ENCODE measurements around the gene TNFAIP3.

The TNFAIP3 gene

GRCh38 chr6:137903274-137903932, 36.3 kb downstream of the TNFAIP3 start:
- DNase-seq (ENCODE audit: low spot score), result no peak

DNA sequence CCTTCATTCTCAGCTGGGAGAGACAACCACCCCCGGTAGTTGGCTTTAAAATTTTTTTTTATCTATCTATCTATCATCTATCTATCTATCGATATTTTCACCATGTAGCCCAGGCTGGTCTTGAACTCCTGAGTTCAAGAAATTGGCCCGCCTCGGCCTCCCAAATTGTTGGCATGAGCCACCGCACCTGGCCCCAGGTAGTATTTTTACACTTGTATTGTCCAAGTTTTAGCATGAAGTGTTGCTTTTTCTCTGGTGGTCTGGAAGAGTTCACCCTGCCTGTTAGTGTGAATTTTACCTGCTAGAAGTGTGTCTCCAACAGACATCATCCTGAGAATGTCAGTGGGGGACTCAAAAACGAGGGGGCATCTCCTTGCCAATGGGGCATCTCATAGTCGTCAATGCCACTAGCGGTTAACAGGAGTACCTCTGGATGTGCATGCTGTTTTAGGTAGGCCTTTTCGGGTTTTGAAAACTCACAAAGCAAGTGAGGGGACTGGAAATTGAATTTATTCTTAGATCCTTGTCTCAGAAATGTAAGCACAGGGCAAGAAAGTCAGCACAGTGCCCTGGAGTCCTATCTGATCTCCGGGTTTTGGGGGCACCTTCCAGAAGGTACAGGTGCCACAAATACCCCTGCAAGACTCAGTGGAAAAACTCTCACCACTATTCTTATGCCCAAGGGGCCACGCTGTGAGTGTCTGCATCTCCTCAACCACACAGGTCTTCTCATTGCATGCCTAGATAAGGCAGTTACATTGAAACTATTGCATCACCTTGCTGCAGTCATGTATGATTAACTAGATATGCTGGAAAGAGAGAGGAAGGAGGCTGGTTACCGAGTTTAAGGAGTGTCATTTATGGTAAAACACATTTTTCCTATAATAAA, 37.1 kb downstream of the TNFAIP3 start:
- no peak for DNase-seq (ENCODE audit: low spot score)

GRCh38 chr6:137904822-137905617, 38.0 kb downstream of the TNFAIP3 start:
- no peak for DNase-seq (ENCODE audit: low spot score)

- DNase-seq (ENCODE audit: low spot score), result no peak
These were observed 39.0 kb downstream of the TNFAIP3 start for GRCh38 chr6:137906020-137906472.

- DNase-seq (ENCODE audit: low spot score), result no peak
These were observed 40.1 kb downstream of the TNFAIP3 start for GRCh38 chr6:137907170-137907569.

GRCh38 chr6:137909533-137909932, 42.5 kb downstream of the TNFAIP3 start:
- DNase-seq (ENCODE audit: low spot score), result no peak

GRCh38 chr6:137910424-137910834, 43.4 kb downstream of the TNFAIP3 start:
- peak; percentile 41 for DNase-seq (ENCODE audit: low spot score)

GRCh38 chr6:137910843-137911456, 43.9 kb downstream of the TNFAIP3 start:
- DNase-seq (ENCODE audit: low spot score), result no peak

- no peak for DNase-seq (ENCODE audit: low spot score)
These were observed 44.7 kb downstream of the TNFAIP3 start for GRCh38 chr6:137911675-137912191.

DNA sequence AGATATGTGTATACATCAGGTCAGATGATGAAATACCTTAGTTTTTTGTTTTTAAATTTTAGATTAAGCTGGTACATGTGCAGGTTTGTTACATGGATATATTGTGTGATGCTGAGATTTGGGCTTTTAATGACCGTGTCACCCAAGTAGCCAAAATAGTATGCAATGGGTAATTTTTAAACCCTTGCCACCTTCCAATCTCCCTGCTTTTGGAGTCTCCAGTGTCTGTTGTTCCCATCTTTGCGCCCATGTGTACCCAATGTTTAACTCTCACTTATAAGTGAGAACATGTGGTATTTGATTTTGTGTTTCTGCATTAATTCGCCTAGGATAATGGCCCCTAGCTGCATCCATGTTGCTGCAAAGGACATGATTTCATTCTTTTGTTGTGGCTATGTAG, 45.8 kb downstream of the TNFAIP3 start:
- DNase-seq (ENCODE audit: low spot score), result no peak

GRCh38 chr6:137913434-137913833, 46.4 kb downstream of the TNFAIP3 start:
- DNase-seq (ENCODE audit: low spot score), result no peak

DNA sequence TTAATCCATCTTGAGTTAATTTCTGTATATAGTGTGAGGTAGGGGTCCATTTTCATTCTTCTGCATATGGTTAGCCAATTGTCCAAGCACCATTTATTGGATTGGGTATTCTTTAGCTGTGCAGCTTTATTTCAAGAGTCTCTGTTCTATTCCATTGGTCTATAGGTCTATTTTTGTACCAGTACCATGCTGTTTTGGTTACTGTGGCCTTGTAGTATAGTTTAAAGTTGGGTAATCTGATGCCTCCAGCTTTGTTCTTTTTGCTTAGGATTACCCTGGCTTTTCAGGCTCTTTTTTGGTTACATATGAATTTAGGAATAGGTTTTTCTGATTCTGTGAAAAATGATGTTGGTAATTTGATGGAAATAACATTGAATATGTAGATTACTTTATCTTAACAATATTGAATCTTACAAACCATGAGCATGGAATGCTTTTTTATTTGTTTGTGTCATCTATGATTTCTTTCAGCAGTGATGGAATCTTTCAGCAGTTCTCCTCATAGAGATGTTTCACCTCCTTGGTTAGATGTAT, 47.0 kb downstream of the TNFAIP3 start:
- no peak for DNase-seq (ENCODE audit: low spot score)

DNA sequence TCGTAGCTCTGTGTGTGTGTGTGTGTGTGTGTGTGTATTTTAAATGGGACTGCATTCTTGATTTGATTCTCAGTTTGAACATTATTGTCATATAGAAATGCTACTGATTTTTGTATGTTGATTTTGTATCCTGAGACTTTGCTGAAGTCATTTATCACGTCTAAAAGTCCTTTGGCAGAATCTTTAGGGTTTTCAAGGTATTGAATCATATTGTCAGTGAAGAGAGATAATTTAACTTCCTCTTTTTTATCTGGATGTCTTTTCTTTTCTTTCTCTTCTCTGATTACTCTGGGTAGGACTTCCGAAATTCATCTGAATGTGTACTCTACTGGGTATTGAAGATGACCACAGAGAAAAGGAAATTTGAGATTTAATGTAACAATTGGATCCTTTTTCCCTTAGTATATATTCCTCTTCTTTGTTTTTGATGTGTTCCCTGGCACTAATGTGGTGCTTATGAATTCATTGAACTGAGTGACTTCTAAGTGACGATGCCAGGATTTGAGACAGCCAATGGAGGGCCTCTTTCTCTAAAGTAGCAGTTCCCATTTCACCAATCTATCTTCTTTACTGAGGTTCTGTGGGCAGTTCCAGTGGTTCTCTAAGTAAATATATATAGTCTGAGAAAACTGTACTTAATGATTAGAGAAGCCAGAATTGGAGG, 47.6 kb downstream of the TNFAIP3 start:
- no peak for DNase-seq (ENCODE audit: low spot score)

DNA sequence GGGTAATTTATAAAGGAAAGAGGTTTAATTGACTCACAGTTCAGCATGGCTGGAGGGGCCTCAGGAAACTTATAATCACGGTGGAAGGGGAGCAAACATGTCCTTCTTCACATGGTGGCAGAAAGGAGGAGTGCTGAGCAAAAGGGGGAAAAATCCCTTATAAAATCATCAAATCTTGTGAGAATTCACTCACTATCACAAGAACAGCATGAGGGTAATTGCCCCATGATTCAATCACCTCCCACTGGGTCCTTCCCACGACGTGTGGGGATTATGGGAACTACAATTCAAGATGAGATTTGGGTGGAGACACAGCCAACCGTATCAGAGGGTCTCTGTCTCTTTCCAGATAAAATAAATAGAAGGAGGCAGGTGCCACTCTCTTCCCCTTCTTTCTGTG, 48.7 kb downstream of the TNFAIP3 start:
- DNase-seq (ENCODE audit: low spot score), result no peak

DNA sequence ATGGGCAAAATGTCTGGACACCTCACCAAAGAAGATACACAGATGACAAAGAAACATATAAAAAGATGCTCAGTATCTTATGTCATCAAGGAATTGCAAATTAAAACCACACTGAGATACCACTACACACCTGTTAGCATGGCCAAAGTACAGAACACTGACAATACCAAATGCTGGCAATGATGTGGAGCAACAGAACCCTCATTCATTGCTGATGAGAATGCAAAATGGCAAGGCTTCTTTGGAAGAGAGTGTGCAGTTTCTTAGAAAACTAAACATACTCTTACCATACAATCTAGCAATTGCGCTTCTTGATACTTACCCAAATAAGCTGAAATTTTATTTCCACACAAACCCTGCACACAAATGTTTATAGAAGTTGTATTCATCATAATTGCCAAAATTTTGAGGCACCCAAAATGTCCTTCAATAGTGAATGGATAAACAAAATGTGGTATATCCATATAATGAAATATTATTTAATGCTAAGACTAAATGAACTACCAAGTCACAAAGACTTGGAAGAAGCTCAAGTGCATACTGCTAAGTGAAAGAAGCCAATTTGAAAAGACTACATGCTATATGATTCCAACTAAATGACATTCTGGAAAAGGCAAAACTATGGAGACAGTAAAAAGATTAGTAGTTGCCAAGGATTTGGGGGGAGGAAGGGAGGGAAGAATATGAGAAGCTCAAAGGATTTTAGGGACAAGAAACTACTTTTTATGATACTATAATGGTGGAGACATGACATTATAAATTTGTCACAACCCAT, 50.7 kb downstream of the TNFAIP3 start:
- no peak for DNase-seq (ENCODE audit: low spot score)

GRCh38 chr6:137919502-137919823, 52.4 kb downstream of the TNFAIP3 start:
- no peak for DNase-seq (ENCODE audit: low spot score)

DNA sequence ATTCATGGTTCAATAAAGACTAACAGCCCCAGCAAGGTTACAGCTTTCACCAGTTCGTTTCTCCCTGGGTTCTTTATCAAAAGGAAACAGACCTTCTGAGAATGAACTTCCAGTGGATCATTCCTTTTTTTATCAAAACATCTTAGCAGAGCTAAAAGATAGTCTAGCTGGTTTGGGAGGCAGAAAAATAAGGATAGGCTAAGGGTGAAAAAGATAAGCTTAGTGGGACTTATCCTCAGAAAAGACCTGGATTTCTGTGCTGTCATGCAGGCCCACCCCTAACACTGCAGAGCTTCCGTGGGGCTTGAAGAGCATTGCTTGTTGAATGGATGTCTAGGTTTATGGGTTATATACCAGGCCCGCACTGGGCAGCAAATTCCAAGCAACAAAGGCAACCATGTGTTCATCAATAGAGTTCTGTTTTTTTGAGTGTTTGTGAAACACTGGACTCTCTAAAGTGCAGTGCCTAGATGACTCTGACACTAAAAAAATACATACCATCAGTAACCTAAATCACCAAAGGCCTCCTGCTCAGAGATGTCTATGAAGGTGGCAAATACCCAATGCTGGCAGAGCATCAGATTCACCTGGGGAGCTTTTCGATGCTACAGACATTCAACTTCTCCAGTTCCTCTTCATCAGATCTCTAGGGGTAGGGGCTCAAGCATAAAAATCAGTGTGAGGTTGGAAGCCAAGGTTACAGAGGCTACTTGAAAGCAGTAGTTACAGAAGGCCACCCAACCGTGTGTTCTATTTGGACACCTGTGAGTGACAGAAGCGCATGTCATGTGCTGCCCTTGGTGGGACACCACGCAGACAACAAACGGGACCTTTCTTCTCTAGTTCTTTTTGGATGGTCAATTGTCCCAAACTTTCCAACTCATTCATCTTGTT, 53.0 kb downstream of the TNFAIP3 start:
- no peak for DNase-seq (ENCODE audit: low spot score)

DNA sequence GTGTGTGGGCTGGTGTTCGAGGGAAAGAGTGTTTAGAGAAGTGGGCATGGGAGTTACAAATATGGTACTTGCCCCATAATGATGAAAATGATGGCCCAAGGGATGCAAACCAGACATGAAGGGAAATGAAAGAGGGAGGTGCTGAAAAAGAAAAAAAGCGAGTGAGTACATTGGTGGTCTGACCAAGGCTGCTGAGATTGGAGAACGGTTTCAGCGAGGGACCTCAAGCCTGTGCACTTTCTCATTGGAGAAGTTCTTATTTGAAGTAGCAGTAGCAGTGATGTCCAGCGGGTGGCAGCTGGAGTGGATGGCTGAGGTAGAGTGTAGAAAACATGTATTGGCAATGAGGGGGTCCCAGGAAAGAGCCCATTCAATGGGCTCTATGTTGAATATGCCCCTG, 54.8 kb downstream of the TNFAIP3 start:
- no peak for DNase-seq (ENCODE audit: low spot score)
